NCI-H2081 (cell line): Measurements from ENCODE around the gene TEX22.
A peak's percentile ranks its signal among the peaks of the same experiment; 100 is the strongest.

Source experiments
- DNase-seq, 2 experiments: peaks; one replicate each; lab custom pipeline; 2025; lab: John Stamatoyannopoulos, UW

Gene TEX22

GRCh38 chr14:105384605-105385321, 13.6 kb upstream of the TEX22 start:
- no peak for DNase-seq

- no peak for DNase-seq
Observed at GRCh38 chr14:105385322-105385637, 13.1 kb upstream of the TEX22 start.

GRCh38 chr14:105385698-105386365, 12.5 kb upstream of the TEX22 start:
- DNase-seq, result no peak

- no peak for DNase-seq
Observed at GRCh38 chr14:105386581-105387529, 11.5 kb upstream of the TEX22 start.

- DNase-seq, result no peak
Observed at GRCh38 chr14:105387530-105387922, 10.8 kb upstream of the TEX22 start.

GRCh38 chr14:105388110-105388951, 10.0 kb upstream of the TEX22 start:
- DNase-seq, result no peak

- DNase-seq, result no peak
Observed at GRCh38 chr14:105388976-105389375, 9.4 kb upstream of the TEX22 start.

- no peak for DNase-seq
Observed at GRCh38 chr14:105389534-105389933, 8.8 kb upstream of the TEX22 start.

- DNase-seq, result no peak
Observed at GRCh38 chr14:105389976-105390848, 8.1 kb upstream of the TEX22 start.

- DNase-seq, result no peak
Observed at GRCh38 chr14:105390849-105391500, 7.4 kb upstream of the TEX22 start.

- no peak for DNase-seq
Observed at GRCh38 chr14:105391541-105391940, 6.8 kb upstream of the TEX22 start.

- DNase-seq, result no peak
Observed at GRCh38 chr14:105392131-105393090, 5.9 kb upstream of the TEX22 start.

GRCh38 chr14:105393151-105393550, 5.2 kb upstream of the TEX22 start:
- DNase-seq, result no peak

- DNase-seq, result no peak
Observed at GRCh38 chr14:105394714-105395537, 3.4 kb upstream of the TEX22 start.

- DNase-seq, result no peak
Observed at GRCh38 chr14:105395538-105395854, 2.8 kb upstream of the TEX22 start.

GRCh38 chr14:105397350-105397931, 897 bp upstream of the TEX22 start:
- DNase-seq, result no peak

- peak; percentile 69 to 78 for DNase-seq
Observed at GRCh38 chr14:105398726-105399465, 558 bp downstream of the TEX22 start.
